Activated B cell treated with CpG ODN at 0.5 μM for 24 hours (primary cell): ENCODE results near the gene CDH1. TPM values are rescaled to one million over a fixed set of nuclear protein-coding genes. Genes with fewer than 3 reads are reported as not detected.
"Not testable (repeated sequence)": the region's sequence is repeated elsewhere in the genome, so short reads cannot be mapped to it uniquely, and the experiment has no call there.

ENCODE experiments used
- ATAC-seq: fragments of 200-7000 bp; cut with Tn5 transposase; one replicate; pipeline ENCODE4 v1.10.0; 2021; ENCODE audit warnings: low read depth, mild to moderate bottlenecking, moderate library complexity
- CTCF ChIA-PET: fragments of 350-600 bp; sonication (Branson Sonifier 250); formaldehyde crosslinking; loops from one replicate; lab custom pipeline; 2021; ENCODE audit warnings: antibody characterized with exemption; lab: Charles Lee
- POLR2A ChIA-PET: fragments of 350-600 bp; sonication (Branson Sonifier 250); formaldehyde crosslinking; loops from one replicate; lab custom pipeline; 2021; ENCODE audit warnings: antibody characterized with exemption; lab: Charles Lee
- DNase-seq: peaks from one replicate; pipeline ENCODE4 v3.0.0; 2022
- H3K27ac Mint-ChIP-seq: one replicate; pipeline ENCODE4 v1.8.0; 2020; ENCODE audit warnings: mixed read lengths
- H3K27me3 Mint-ChIP-seq: one replicate; pipeline ENCODE4 v1.8.0; 2021; ENCODE audit warnings: mixed read lengths
- H3K36me3 Mint-ChIP-seq: one replicate; pipeline ENCODE4 v1.8.0; 2021; ENCODE audit warnings: low read depth, mixed read lengths
- H3K4me1 Mint-ChIP-seq: one replicate; pipeline ENCODE4 v1.8.0; 2021; ENCODE audit warnings: mixed read lengths
- H3K4me3 Mint-ChIP-seq: one replicate; pipeline ENCODE4 v1.8.0; 2020; ENCODE audit warnings: mild to moderate bottlenecking, mixed read lengths
- H3K9me3 Mint-ChIP-seq: one replicate; pipeline ENCODE4 v1.8.0; 2020; ENCODE audit warnings: mixed read lengths
- CTCF ChIP-seq: fragments of 200-600 bp; IDR thresholded peaks from one replicate; pipeline ENCODE4 v1.8.0; 2022; ENCODE audit warnings: antibody characterized with exemption, mild to moderate bottlenecking
- intact Hi-C: fragments of 100-400 bp; cut with micrococcal nuclease; formaldehyde crosslinking; loops from one replicate; pipeline ENCODE4 v1.15.1; 2024
- total RNA-seq: library from RNA; stranded (reverse); gene quantifications from 2 replicates; pipeline ENCODE4 v1.2.3, GENCODE V29; 2022

Gene CDH1
- total RNA-seq, 1 donor from 2014 or later: 8.2 TPM

GRCh38 chr16:68833251-68833650 lies 96.2 kb downstream of the CDH1 start:
- ChIA-PET POLR2A (interaction anchor here (0.6 to 1.6 kb wide), 3 partner anchors 10 to 1909 kb away, joined by 3 to 4 read pairs (median 4); partner anchors contain the start of gene TANGO6), CTCF (no interaction called here)
- Mint-ChIP-seq H3K4me3 (no peak overlapping the region), H3K27ac (no peak overlapping the region), H3K36me3 (no peaks in the 10 kb centered on the region), H3K9me3 (no peaks in the 10 kb centered on the region), H3K27me3 (peaks cover 5% of the 10 kb centered on the region), H3K4me1 (no peaks in the 10 kb centered on the region)
- ATAC-seq (no peak), DNase-seq (no peak)
- intact Hi-C loops: no loop called here
- no peak for TF ChIP-seq CTCF

- H3K36me3 Mint-ChIP-seq: no peaks in the 10 kb centered on the region
- POLR2A ChIA-PET: interaction anchor here (1.6 kb wide), 1 partner anchor 8 kb away, joined by 4 read pairs; the partner anchor contains the start of gene TANGO6
- intact Hi-C loops: no loop called here
- H3K27me3 Mint-ChIP-seq: peaks cover 3% of the 10 kb centered on the region
- ATAC-seq (no peak), DNase-seq (no peak)
- H3K27ac Mint-ChIP-seq: no peak overlapping the region
- no peaks in the 10 kb centered on the region for H3K4me1 Mint-ChIP-seq
- CTCF ChIA-PET: no interaction called here
- TF ChIP-seq CTCF: no peak
- no peaks in the 10 kb centered on the region for H3K9me3 Mint-ChIP-seq
- no peak overlapping the region for H3K4me3 Mint-ChIP-seq
These were observed 97.5 kb downstream of the CDH1 start for GRCh38 chr16:68834550-68834949.

- intact Hi-C loops: no loop called here
- no peak overlapping the region for H3K4me3 Mint-ChIP-seq
- H3K4me1 Mint-ChIP-seq: no peaks in the 10 kb centered on the region
- CTCF ChIA-PET: no interaction called here
- no peak for DNase-seq
- no peaks in the 10 kb centered on the region for H3K9me3 Mint-ChIP-seq
- no peak overlapping the region for H3K27ac Mint-ChIP-seq
- H3K27me3 Mint-ChIP-seq: peaks cover 2% of the 10 kb centered on the region
- POLR2A ChIA-PET: no interaction called here
- ATAC-seq: no peak
- no peak for TF ChIP-seq CTCF
- no peaks in the 10 kb centered on the region for H3K36me3 Mint-ChIP-seq
These were observed 98.9 kb downstream of the CDH1 start for GRCh38 chr16:68835970-68836369.

GRCh38 chr16:68839831-68840230 lies 102.7 kb downstream of the CDH1 start:
- ATAC-seq: no peak
- no peaks in the 10 kb centered on the region for H3K27me3 Mint-ChIP-seq
- no peak for DNase-seq
- ChIA-PET POLR2A (no interaction called here), CTCF (no interaction called here)
- peaks cover 3% of the 10 kb centered on the region for H3K36me3 Mint-ChIP-seq
- no peak overlapping the region for H3K4me3 Mint-ChIP-seq
- no peak for TF ChIP-seq CTCF
- intact Hi-C loops: loop anchor here (5.0 to 10.0 kb wide), 2 partner anchors 395 to 1597 kb away; partner anchors contain the start of genes SMPD3 and ST3GAL2
- peaks cover 14% of the 10 kb centered on the region for H3K4me1 Mint-ChIP-seq
- H3K9me3 Mint-ChIP-seq: no peaks in the 10 kb centered on the region
- H3K27ac Mint-ChIP-seq: no peak overlapping the region

GRCh38 chr16:68842964-68843481 lies 105.9 kb downstream of the CDH1 start:
- intact Hi-C loops: loop anchor here (1.0 to 10.0 kb wide), 4 partner anchors 304 to 1594 kb away; partner anchors contain the start of genes SMPD3, ST3GAL2, VPS4A and ZFP90
- H3K27ac Mint-ChIP-seq: peak overlapping the region; percentile 91
- H3K4me3 Mint-ChIP-seq: peak overlapping the region; percentile 93
- DNase-seq, H3K9me3 Mint-ChIP-seq, ATAC-seq, H3K27me3 Mint-ChIP-seq, H3K36me3 Mint-ChIP-seq: not testable (repeated sequence)
- ChIA-PET POLR2A (interaction anchor here (0.6 to 2.3 kb wide), 11 partner anchors 9 to 1454 kb away, joined by 3 to 8 read pairs (median 4); partner anchors contain the start of gene SNTB2), CTCF (interaction anchor here (1.1 to 1.6 kb wide), 2 partner anchors 43 to 322 kb away, joined by 3 to 4 read pairs; no protein-coding TSS in a partner anchor)
- peaks cover 22% of the 10 kb centered on the region for H3K4me1 Mint-ChIP-seq
